Middle frontal gyrus (tissue), 1 donor: Measurements from ENCODE around the gene DSCAM.

ENCODE experiments used
- DNase-seq: peaks from one replicate; pipeline ENCODE4 v3.0.0-alpha.2; 2015; ENCODE audit warnings: low spot score; ENCODE audit errors: extremely low spot score

The DSCAM gene

DNA sequence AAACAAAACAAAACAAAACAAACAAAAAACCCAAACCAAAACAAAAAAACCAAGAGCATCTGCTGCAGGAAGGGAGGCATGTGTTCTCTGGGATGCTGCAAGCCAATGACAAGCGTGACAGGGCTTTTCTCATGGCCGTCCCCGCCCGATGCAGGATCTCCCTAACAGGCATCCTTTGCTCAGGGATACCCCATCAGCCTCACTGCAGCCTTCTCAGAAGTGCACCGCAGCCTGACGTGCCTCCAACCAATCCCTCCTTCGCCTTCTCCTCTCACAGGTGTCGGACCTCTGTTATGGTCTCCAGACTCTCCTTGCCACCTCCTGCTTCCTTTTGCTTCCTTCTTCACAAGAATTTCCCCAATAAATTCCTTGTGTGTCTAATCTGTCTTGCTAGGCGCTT lies 832.6 kb downstream of the DSCAM start:
- no peak for DNase-seq

DNA sequence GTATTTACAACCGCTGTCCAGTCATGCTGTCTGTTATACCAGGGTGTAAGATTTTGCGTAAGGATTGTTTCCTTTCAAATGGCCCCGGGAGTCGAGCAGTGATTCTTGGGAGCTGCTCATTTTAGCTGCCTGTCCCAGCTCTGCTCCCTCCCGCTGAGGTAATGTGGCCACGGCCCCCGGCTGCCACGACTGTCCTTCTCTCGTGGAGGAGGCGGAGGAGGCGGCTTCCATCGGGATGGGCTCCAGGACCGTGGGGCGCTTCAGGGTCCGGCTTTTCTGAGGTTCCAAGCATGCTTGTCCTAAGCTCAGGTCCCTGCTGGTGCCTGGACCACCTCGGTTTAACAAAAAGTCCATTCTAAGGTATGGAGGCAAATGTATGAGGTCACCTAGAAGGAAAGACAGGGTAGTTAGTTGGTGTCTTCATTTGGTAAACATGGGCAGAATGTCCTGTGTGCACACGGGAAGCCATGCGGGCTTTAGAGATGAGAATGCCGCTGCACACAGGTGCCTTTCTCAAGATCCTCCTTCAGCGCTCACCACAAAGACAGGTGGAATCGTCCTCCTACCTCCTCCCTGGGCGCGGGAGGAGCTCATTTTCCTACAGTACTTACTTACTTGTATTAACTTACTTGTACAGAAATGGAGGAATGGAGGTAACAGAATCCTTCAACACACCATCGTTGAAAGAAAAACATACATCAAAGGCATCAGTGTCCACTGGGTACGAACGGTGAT lies 833.8 kb downstream of the DSCAM start:
- DNase-seq, result no peak

DNA sequence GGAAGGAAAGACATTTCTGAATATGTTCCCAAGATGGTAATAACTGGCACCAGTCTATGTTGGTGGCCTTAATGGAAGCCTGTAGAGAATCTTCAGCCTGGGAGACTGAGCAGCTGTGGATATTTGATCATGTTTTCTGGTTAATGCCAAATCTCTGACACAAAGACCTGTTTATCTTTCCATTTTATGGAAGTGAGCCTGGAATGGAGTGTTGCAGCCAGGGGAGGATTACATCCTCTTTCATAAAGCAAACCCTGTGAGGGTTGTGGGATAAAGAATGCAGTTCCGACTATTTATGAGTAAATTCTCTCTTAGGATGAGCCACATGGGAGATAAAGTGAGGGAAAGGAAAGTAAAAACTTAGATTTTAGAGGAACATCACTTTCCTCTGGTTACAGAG lies 835.6 kb downstream of the DSCAM start:
- no peak for DNase-seq

DNA sequence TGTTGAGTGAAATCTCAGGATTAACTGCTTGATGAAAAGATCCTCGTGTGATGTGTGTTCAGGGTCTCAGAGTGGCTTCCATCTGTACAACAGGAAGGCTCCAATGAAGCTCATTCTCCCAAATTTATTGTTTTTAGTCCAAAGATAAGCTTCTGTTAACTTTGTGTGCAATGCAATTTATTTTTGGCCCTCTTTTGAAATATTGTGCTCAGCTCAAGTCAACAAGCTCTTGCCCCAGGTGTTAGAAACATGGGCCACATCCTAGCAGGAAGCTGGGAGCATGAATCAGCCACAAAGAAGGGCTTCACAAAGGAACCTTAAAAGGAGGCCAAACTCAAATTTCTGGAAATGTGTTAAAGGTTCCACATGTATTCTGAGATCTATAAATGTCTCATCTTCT lies 844.0 kb downstream of the DSCAM start:
- DNase-seq, result no peak

DNA sequence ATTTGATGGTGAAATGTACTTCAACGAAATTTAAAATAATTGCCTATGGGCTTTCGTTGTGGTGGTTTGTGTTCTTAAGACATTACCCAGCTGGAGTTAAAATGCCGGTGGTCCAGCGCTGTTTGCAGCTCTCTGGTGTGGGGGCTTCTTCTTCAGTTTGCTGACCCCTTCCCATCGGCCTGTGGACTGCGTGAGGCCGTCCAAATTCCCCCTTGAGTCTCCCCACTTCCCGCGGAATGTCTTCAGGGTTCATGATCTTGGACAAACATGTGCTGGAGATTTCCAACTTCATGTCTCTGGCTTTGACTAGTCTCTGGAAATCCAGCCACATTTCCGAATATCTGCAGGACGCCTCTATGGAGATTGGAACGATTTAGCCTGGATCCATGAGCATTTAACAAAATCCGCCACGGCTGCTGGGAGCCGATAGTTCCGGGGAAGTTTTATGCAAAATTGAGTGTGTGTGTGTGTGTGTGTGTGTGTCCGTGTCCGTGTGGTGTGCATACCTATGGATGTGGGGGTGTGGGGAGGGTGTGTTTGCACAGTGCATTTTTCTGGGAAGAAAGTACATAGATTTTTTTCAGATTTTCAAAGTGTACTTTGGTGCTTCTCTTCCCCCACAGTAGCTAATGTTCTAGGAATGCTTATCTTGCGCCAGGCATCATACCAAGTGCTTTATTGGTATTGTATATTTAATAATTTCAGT lies 862.5 kb downstream of the DSCAM start:
- no peak for DNase-seq

DNA sequence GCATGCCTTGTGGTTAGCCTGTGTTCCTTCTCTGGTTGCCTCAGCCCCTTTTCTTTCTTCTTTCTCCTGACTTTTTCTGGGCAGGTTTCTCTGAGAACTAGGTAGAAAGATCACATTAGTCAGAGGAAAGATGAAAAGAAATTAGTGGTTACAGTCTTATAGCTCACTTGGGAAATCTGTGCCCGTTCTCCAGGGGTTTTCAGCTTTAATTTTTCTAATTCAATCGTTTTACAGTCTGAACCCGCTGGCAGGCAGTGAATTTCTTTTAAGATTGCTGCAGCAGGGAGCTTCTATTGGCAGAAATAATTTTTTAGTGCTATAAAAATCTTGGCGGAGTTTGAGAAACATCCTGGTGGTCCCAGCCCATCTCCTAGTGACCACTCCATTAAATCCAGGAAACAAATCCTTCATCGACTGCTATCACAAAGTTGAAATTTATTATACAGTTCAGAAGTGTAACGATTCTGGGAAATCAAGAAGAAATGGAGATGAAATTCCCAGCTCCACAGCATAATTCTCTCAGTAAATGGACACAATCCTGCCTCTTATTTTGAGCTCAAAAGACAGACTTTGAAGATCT lies 866.6 kb downstream of the DSCAM start:
- DNase-seq, result no peak

DNA sequence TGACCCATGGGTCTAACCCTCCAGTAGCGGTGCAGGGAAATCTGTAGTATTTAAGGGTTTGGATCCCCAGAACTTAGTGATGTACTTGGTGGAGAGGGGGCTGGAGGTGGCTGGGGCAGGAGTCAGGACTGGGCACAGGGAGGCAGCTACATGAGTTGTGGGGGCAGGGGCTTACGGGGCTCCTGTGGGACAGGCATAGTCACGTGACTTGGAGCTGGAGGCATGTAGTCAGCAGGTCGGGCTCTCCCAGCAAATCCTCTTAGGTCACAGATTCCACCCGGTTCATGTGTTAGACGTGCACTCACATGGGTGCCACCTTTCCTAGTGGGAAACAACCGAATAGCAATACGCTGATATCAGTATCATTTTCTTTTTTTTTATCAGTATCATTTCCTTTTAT lies 867.6 kb downstream of the DSCAM start:
- DNase-seq, result no peak

DNA sequence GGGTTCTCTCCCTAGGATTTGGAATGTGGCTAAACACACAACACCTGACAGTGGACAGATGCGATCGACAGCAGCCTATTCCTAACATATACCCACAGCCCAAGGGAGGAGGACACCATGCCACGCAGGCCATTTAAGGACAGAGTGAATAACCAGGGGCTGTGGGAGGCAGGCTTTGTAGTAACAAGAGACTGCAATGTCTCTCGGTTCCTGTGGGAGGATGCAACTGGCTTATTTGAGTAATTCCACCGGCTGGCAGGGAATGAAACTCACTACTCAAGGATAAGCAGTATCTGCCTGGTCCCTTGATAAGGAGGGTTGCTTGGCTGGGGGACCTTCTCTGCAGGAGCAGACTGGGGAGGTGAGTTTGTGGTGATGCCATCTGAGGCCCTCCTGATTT lies 870.2 kb downstream of the DSCAM start:
- no peak for DNase-seq

DNA sequence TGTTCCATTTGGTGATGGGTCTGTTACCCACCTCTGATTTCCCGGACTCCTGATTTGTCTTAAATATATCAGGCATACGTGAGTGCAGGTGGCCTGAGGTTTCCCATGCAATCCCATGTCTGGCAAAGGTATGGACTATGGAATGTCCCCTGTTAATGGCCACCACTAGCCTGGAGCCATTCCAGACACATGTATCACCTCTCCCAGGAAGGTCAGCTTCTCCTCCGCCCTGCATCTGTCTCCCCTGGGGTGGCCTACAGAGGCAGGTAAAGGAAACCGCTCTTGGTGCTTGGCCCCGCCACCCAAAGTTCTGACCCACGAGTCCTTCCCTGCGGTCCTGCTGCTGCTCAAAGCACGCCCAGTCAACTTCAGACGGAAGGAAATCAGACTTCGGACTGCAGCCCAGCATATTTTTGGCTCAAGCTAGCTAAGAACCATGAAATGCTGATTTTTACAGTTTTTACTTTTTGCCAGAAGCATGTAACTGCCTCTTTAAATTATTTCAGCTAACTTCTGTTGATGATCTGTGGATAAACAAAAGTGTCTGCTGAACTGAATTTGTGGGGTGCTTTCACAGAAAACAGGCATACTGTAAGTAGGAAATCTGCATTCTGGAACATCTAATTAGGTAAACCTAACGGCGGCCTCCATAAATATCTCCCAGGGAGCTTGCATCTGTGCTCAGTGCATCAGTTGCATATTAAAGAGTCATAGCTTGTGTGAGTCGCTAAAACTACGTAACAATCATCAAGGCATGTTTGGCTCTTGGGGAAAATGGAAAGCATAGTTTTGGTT lies 873.8 kb downstream of the DSCAM start:
- DNase-seq, result no peak

DNA sequence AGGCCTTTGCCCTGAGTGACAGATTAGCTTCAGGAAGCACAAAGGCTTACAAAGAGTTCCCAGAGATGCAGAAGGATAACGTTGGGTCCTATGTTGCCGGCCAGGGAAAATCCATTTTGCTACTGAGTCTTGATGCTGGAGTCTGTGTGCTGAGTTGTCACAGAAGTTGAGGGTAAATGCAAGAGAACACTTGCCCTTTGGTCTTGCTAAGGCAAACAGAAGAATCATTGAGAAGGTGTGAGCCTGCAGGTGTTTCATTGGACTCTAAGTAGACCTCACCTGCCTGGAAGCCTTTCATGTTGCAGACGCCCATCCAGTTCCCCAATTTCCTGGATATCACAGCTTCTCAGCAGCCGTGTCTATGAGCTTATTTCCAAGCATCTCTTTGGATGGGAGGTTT lies 874.5 kb downstream of the DSCAM start:
- no peak for DNase-seq

DNA sequence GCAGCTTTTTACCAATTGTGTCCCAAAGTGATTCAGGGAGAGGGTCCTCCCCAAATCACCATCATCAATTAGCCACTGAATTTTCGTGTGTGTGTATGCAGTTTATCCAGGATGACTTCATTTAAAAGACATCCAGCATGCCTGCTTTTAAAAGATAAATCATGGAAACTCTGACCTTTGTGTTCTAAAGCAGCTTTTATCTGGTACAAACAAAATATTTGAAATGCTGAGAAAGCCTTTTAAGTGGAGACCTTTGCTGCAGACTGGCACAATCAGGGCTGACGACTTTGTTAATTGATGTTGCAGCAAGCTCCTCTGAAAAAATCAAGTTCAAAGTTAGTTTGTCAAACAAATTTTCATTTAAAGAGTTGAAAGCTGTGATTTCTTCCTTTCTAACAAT lies 875.0 kb downstream of the DSCAM start:
- no peak for DNase-seq

DNA sequence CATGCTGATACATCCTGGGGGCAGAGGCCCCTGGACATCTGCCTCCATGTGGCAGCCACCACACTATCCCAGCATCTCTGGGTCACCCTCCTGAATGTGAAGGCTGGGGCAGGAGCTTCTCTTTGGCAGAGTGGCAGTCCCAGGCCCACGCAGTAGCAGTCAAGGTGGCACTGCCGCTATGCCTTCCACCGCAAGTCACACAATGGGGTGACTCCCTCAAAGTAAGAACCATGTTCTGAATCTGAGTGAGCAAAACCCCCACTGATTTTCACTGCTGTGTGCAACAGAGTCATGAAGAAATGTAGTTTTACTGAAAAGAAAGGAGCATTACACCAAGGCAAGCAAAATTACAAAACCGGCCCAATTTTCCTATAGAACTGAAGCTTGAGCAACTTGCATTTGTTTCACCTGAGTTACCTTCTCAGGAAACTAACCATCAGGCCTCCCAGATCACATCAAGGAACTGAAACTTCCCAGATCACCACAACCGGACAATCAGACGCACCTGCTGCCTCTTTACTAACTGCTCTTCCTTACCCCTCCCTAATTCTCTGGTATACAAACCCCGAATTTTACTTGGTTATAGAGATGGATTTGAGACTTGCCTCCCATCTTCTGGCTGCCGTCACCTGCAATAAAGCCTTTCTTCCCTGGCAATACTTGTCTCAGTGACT lies 877.1 kb downstream of the DSCAM start:
- DNase-seq, result no peak

DNA sequence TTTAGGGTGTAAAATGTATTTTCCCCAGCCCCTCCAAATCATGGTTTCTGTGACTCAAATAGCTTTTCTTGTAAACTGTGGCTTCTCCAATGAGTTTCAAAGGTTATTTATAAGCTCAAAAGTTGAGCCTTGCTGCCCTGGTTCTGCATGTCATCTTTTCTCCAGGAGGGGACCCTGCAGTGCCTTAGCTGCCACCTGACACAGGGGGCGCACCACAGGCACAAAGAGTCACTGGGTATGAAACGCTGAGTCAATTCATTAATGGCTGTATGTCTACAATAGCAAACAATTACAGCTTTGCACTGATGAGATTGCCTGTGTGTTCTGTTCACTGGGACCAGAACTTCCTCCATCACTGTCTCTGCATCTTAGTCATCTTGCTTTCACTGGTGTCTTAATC lies 878.9 kb downstream of the DSCAM start:
- no peak for DNase-seq

DNA sequence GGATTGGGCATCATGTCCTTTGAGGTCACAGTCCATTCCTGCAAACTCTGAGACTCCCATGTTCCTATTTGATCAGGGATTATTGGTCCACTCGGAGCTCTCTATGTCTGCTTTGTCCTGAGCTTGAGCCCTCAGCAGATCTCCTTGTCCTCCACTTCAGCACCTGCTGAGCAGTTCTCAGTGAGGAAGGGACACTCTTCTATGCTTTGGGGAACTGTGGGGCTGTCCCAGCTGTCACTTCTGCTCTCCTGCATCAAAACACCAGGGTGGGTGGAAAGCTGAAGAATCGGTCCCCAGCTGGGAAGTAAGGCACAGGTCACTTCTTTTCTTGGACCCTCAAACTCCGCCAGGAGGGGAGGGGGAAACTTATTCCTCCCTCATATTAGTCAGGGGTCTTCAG lies 880.2 kb downstream of the DSCAM start:
- no peak for DNase-seq

DNA sequence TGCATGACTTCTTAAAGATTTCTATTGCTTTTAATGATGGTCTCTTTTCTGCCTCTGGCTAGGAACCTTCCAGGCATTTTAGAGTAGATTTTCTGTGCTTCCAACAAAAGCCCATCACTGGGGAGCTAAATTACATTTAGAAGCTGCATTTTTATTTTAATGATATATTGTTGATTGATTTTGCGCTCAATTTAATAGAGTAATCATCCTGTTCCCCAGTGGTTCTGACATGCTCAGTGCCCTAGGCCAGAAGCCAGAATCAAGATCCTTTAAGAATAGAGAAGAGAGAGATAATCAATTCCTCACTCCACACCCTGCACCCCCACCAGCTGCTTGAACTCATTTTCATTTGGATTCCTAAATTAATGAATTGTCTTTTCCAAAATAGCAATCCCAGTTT lies 881.9 kb downstream of the DSCAM start:
- DNase-seq, result no peak

DNA sequence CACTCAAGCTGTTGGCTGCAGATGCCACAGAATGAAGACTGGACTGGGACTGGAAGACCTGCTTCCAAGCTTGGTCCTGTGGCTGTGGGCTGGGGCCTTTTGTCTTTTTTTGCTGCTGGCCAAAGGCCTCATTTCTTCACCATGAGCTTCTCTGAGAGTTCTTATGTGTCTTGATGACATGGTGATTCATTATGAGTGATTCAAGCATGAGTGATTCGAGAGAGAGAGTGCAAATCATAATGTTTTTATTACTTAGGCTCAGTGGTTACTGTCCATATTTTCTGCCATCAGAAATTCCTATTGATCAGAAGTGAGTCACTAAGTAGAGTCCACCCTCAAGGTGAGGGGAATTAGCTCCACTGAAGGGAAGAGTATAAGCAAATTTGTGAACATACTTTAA lies 885.7 kb downstream of the DSCAM start:
- no peak for DNase-seq
